Stimulated activated naive CD4-positive, alpha-beta T cell (primary cell): ENCODE results near the gene ZNRF1.
A peak's percentile ranks its signal among the peaks of the same experiment; 100 is the strongest.
"Not testable (repeated sequence)": the region's sequence is repeated elsewhere in the genome, so short reads cannot be mapped to it uniquely, and the experiment has no call there.

Source experiments
- DNase-seq, 6 experiments: peaks; one replicate each; lab custom pipeline; 2025; lab: John Stamatoyannopoulos, UW

Gene ZNRF1

DNA sequence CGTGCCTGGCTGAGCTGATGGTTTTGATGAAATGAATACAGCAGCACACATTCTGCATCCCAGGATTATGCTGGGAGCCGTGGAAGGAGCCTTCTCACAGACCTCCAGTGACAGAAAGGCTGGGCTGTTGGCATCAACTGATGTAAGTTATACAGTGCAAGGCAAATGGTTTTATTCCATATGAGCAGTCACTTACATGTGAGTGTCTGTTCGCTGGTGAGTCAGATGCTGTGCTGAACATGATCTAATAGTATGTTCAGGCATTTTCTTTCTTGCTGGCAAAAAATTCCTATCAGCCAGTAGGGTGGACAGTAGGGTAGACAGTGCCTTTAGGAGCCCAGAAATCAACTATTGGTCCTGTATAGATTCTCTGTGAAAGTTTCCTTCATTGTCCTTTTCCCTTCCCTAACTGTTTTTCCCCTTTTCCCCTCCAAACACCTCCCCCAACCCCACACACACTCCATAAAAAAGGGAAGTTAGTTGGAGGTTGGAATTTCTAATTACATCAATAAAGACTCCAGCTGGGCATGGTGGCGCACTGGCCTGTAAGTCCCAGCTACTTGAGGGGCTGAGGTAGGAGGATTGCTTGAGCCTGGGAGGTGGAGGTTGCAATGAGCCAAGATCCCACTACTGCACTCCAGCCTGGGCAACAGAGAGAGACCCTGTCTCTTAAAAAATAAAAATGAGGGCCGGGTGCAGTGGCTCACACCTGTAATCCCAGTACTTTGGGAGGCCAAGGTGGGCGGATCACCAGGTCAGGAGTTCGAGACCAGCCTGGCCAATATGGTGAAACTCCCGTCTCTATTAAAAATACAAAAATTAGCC is 81.6 kb downstream of the ZNRF1 start:
- DNase-seq, result no peak

DNA sequence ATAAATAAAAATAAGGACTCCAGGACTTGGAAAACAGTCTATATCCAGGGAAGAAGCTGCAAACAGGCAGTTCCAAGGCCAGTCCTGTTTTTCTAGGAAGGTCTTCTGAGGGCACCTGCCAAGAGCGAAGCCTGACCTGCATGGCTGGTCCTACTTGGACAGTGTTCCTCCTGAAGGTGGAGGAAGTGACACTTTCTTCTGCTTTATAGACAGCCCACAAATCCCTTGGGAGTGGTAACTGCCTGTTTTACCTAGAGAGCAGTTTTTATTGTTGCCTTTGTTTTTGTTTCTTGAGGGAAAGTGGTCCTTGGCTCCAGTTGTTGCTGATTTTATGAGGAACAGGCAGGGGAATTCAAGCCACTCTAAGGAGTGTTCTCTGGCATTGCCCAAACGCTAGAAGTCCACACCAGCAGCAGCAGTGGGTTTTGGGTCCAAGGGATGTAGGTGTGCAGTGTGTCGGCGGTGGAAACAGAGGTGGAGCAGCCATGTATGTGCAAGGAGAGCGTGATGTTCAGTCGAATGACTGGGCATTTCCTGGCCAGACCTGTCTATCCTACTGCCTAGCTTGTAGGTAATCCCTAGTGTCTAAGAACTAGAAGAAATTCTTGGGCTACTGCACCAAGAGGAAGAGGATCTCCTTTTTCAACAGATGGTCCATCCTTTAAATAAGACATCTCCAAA is 82.5 kb downstream of the ZNRF1 start:
- no peak for DNase-seq

DNA sequence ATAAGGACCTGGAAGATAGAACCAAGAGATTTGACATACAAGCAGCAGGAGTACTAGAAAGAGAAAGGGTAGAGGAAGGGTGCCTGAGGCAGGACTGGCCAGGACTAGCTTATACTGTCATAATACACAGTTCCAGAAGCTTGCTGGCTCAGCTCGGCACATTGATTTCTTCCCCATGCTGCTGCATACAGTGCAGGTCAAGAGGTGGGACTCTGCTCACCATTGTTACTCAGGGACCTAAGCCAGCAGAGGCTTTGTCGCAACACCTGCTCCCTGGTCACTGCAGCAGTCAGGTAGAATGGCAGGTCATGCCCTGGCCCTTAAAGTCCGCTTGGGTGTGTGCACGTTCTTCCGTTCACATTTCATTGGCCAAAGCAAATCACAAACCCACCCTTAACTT is 85.0 kb downstream of the ZNRF1 start:
- no peak for DNase-seq

DNA sequence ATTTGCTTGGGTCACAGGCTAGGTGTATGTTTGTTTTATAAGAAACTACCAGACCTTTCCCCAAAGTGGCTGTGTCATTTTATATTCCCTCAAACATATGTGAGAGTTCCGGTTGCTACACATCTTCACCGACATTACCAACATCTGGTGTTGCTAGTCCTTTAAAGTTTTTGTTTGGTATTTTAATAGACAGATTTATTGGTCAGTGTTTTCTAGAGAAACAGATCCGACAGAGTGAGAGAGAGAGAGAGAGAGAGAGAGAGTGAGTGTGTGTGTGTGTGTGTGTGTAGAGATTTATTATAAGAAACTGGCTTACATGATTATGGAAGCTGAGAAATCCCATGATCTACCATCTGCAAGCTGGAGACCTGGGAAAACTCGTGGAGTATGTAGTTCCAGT is 86.7 kb downstream of the ZNRF1 start:
- no peak for DNase-seq

DNA sequence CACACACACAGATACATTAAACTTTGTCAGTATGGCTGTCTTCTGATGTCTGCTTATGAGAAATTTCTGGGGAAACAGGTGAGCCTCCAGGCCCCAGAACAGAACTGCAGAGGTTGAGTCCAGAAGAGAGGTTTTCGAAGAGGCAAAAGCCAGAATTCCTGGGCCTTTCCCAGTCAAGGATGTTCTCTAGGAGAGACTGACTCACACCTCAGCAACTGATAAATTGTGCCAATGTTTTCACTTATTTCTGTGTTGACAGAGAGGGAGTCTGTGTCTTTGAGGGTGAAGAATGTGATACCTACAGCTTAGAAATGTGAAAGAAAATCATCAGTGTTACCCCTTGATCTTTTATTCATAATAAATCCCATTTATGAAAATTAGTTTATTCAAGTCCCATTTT is 87.5 kb downstream of the ZNRF1 start:
- DNase-seq, result no peak

DNA sequence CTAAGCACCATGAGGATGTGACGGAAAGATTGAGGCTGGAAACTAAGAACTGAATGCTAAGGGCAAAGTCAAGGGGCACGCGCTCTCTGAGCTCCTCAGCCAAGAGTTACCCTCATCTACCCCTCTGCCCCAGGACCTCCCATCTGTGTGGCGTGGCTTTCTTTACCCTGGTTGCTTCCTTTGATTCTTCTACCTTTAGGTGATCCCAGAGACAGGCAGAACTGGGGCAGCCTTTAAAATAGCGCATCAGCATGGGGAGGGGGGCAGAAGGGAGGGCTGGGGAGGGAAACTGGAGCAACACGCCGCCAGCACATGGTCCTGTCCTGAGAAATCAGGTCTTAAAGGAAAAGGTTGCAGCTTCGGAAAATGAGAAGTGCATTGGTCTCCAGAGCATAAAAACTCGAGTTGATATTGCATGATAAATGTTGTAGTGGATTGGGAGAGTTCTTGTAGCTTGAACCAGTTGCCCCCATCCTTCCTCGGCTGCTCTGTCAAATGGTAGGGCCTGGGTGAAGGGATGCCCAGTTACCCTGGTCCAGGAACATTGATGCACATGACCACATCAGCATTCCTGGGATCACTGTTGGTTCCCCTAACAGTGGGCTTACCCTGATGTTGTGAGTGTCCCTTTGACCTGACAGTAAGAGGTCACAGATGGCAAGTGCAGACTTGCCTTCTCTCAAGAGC is 88.0 kb downstream of the ZNRF1 start:
- no peak for DNase-seq

DNA sequence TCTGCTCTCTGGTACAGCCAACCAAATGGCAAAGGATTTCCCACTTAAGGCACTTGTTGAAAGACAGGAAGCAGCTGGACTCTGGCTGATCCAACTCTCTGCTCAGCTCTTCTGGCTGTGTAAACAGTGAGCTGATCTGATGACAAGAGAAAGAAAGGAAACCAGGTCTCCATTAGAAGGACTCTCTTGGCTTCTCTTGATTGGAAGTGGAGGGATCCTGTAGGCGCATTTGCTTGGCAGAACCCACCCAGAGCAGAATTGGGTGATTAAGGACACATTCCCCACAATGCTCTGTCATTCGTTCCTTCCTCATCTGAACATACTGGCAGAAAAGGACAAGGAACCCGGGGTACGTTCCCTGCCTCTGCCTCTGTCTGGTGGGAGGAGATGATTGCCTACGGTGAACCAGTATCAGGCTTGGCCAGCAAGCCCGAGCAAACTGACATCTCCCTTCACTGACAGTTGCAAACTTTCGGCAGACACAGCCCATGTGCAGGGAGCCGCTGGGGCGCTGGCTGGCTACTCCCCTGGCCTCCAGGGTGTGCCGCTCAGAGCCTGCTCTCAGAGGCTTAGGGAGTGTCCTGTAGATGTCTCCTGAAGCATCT is 88.7 kb downstream of the ZNRF1 start:
- DNase-seq, result no peak

DNA sequence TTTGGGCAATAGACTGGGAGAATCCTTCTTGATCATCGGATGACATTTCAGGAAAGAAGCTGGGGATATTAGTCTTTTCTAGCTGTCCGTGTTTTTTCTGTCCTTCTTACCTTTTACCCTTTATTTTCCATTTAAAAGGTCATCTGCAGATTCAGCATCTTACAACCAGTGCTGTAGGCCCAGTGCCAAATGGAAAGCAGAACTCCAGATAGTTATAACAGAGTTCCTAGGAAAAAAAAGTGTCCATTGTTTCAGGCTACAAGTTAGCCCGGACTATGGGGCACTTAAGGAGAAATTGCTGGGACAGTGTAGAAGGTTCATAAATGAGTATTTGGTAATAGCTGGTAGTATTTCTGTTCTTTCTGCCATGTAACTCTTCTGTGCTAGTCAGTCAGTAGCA is 89.4 kb downstream of the ZNRF1 start:
- DNase-seq, result no peak

DNA sequence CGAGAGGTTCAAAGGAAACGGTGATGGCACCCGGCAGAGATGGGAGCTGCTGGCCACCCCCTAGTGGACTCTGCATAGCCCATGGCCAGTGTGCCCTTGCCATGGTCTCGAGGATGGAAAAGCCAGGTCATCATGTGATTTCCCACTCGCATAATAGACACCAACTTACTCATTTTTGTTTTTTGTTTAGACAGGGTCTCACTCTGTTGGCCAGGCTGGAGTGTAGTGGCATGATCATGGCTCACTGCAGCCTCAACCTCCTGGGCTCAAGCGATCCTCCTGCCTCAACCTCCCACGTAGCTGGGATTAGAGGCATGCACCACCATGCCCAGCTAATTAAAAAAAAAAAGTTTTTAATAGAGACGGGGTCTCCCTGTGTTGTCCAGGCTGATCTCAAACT is 90.1 kb downstream of the ZNRF1 start:
- no peak for DNase-seq

DNA sequence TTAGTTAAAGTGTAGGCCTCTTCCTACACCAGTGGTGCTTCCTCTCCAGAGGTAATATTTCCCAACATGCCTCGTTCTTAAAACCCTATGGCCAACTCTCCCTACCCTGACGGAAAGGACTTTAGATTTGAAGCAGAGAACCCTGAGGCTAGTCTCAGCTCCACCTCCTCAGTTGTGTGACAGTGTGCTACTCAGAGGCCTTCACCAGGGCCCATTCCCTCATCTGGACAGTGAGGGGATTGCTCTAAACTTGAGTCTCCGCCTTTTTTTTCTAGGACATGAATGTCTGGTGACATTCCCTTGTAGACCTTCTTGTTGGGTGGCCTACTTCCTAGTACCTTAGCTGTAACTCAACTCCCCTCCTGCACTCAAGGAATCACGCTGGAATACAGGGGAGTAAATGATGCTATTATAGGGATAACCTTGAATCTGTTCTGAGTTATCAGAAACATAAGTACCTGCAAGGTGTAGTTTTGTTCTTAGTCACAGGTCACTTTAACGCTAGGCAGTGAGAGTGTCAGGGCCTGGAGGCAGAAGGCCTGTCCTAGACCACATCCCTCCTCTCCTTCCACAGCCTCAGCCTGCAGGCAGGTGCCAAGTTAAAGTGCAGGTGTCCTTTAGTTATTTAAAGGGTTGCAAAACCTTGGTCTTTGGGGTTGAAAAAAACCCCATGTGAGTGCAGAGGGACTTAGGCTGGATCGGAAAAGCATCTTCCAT is 90.8 kb downstream of the ZNRF1 start:
- DNase-seq, result no peak

DNA sequence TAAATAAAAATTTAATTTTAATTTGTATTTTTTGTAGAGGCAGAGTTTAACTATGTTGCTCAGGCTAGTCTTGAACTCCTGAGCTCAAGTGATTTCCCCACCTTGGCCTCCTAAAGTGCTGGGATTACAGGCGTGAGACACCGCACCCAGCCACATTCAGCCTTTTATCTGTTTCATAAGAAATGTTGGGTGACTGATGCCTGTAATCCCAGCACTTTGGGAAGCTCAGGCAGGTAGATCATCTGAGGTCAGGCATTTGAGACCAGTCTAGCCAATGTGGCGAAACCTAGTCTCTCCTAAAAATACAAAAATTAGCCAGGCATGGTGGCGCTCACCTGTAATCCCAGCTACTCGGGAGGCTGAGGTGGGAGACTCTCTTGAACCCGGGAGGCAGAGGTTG is 92.1 kb downstream of the ZNRF1 start:
- DNase-seq, result not testable (repeated sequence)

DNA sequence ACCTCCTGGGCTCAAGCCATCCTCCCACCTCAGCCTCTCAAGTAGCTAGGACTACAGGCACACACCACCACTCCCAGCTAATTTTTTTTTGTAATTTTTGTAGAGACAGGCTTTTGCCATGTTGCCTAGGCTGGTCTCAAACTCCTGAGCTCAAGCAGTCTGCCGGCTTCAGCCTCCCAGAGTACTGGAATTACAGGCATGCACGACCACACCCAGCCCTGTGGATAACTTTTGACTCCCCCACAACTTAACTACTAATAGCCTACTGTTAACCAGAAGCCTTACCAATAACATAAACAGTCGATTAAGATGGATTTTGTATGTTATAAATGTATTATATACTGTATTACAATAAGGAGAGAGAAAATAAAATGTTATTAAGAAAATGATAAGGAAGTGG is 92.8 kb downstream of the ZNRF1 start:
- DNase-seq, result not testable (repeated sequence)

DNA sequence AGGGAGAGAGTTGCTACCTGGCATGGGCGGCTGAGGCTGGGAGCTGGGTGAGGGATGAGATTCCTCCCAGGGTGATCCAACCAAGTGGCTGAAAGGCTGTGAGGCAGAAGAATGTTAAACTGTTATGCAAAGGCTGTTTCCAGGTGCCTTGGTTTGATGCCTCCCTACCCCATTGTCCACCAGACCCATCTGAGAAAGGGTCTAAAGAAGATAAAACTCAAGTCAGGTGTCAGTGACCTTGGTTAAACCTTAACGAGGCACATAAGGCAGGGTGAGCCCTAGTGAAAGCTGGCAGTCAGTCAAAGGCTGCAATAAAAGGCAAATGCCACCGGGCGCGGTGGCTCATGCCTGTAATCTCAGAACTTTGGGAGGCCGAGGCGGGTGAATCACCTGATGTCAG is 94.0 kb downstream of the ZNRF1 start:
- no peak for DNase-seq

DNA sequence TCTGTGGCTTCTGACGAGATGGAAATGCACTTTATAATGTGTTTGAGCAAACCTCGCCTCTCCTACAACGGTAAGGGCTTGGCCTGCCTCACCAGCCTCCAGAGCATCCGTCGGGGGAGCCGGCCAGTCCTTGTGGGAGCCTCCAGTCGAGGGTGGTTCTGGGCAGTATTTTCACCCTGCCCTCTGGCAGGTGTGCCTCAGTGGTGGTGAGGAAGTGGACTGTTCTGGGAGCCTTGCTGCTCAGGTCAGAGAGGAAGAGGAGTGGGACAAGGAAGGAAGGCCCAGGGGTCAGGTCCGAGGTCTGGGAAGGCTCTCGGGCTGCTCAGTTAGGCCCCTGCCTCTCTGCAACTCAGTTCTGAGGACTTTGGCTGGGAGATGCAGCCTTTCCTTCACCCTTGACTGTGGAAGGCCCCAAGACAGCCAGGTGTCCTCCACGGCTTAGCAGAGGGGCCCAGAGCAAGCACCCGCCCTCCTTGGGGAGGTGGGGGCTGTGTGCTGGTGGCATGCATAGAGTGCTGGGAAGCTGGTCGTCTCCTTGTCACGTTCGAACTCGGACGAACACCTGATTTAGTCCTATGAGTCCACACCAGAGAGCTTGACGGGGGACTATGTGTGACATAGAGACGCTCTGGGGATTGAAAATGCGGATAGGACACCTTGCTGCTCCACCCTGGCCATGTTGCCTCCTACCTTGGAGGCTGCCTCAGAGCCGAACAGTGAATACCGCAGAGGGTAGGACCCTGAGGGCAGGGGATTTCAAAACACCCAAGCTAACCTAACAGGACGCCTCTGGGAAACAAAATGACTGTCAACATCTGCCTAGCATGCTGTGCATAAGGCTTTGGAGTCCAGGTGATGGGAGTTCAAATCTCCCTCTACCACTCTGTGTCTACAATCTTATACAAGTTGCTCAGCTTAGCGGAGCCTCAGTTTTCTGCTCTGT is 95.0 kb downstream of the ZNRF1 start:
- no peak for DNase-seq

DNA sequence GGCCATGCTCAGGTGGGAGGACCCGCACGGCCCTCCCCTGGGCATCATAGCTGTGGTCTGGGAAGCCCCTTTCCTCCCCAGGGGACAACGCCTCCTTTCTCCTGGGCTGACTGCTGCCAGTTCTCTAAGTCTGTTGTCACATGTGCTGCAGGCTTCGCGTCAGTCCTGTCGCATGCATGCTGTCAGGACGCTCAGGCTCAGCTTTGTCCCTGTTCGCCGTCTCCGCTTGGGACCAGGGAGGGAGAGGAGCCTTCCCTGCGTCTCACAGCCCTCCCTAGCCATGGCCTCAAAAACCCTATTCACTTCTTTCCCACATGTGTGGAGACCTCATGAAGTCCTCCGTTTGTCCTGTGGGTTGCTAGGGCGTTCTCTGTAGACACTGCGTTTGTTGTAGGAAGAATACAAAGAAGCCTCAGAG is 96.4 kb downstream of the ZNRF1 start:
- no peak for DNase-seq

DNA sequence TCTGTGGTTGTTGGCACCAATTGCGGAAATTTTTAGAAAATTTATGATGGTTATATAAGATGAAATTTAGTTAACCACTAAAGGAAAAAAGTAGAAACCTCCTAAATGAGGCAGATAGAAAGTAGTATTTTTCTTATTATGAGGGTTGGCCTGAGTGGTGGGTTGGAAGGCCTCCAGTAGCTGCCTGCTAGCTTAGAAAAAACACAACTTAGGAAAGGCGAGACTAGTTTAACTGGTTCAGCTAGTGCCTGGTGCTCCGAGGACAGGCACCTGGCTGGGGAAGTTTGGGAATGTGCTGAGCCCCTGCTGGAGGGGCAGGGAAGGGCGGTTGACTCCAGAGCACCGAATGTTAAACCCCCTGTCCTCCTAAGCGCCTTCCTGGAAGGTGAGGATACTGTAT is 97.8 kb downstream of the ZNRF1 start:
- DNase-seq, result no peak

DNA sequence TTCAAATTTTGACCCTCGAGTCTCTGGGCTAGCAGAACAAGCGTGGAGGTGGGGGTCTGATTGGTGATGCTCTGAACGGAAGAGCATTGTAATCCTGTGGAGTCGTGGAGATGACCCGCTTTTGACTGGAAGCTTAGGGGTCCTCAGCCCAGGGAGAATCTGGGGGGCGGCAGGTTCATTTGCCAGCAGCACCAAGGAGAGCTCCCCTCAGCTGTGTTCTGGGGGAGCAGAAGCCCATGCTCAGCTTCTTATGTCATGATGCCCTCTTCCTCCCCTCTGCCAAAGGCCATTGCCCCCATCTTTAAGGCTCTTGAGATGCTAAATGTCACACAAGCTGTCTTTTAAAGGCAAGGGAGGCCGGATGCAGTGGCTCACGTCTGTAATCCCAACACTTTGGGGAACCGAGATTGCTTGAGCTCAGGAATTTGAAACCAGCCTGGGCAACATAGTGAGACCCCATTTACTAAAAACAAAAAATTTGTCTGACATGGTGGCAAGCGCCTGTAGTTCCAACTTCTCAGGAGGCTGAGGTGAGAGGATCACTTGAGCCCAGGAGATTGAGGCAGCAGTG is 98.5 kb downstream of the ZNRF1 start:
- DNase-seq, result no peak

DNA sequence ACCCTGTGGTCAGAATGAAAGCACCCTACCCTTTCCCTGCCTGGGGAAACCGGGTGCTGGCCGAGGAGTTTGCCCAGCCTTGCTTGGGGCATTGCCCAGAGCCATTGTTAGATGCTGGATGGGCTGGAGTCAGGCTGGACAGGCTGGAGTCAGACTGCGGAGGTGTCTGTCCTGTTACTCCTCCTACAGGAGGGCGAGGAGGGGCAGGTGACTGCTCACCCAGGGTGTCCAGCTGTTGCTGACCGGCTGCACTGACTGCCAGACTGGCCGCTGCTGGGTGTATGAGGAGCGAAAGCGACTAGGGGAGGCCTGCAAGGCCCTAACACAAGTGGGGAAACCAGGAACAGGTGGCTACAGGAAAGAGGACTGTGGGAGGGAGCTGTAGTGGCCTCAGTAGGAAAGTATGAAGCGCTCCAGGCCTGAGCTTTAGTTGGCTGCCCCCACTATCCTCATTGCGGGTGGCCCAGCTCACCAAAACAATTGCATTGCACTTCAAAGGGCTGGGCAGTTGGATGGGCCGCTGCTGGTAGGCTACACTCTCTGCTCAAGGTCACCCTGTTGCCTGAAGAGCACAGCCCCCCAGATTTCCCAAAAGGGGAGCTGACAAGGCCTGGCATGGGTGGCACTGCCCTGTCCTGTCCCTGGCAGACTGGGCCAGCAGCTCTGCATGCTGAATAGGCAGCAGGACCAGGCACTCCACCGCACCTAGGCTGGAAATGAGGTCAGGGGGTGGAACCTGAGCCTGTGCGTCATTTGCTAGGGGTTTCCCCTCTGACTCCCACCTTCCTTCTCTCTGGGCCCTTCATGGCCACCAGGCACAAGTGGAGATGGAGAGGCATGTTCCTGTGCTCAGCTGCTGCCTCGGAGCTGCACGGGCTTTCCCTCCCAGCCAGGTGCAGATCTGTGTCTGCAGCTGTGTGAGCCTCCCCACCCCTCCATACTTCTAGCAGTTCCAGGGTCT is 99.4 kb downstream of the ZNRF1 start:
- DNase-seq, result peak in 5 of 6 experiments; percentile 9 to 37 (median 20)

DNA sequence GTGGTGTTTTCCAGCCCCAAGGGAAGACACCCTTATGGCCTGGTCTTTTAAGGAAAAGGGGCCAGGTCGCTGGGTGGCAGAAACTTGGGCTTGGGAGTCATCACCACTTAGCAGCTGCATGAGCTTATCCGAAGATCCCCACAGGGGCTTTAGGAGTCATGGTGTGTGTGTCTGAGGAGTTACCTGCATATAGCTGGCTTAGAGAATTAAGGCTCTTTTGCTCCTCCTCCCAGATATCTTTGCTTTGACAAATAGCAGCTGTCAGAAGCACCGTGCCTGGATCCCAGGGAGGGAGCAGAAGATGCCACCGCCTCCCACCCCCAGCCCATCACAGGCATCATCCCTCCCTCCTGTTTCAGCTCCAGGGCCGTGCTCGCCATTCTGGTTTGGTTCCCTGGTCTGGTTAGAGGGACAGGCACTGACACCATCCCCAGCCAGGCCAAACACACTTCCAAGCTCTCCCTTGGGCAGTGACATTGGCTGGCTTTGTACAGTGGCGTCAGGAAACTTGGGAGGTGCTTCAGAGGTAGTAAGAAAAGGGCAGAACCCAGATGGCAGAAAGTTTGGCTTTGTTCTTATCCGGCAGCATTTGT is 100.3 kb downstream of the ZNRF1 start:
- no peak for DNase-seq
